ENCODE data around the gene CRTC3. TPM values are rescaled to one million over a fixed set of nuclear protein-coding genes. Genes with fewer than 3 reads are reported as not detected.
"Not testable (repeated sequence)": the region's sequence is repeated elsewhere in the genome, so short reads cannot be mapped to it uniquely, and the experiment has no call there.

CRTC3 gene
- total RNA-seq, 2 experiments from 2014 or later, result 28.9 to 30.3 TPM

DNA sequence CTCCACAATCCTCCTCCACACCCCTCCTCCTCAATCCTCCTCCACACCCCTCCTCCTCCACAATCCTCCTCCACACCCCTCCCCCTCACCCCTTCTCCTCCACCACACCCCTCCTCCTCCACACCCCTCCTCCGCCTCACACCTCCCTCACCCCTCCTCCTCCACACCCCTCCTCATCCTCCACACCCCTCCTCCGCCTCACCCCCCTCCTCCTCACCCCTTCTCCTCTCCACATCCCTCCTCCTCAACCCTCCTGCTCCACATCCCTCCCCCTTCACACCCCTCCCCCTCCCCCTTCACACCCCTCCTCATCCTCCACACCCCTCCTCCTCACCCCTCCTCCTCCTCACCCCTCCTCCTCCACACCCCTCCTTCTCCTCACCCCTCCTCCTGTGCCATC lies 117.6 kb downstream of the CRTC3 start:
- no peak for DNase-seq
- no peak overlapping the region for H3K4me3 Mint-ChIP-seq
- peak overlapping the region; percentile 37 for H3K27ac Mint-ChIP-seq
- peaks cover 33% of the 10 kb centered on the region for H3K4me1 Mint-ChIP-seq
- H3K9me3 Mint-ChIP-seq, result no peaks in the 10 kb centered on the region
- H3K36me3 Mint-ChIP-seq, result peaks cover 15% of the 10 kb centered on the region
- H3K27me3 Mint-ChIP-seq, result no peaks in the 10 kb centered on the region

- peaks cover 6% of the 10 kb centered on the region for H3K36me3 Mint-ChIP-seq
- H3K27ac Mint-ChIP-seq, result peak overlapping the region; percentile 81
- no peaks in the 10 kb centered on the region for H3K9me3 Mint-ChIP-seq
- H3K4me3 Mint-ChIP-seq, result peak overlapping the region; percentile 45
- H3K27me3 Mint-ChIP-seq, result no peaks in the 10 kb centered on the region
- H3K4me1 Mint-ChIP-seq, result peaks cover 33% of the 10 kb centered on the region
- peak; percentile 69 for DNase-seq
These were observed 118.7 kb downstream of the CRTC3 start for GRCh38 chr15:90648137-90649070.

DNA sequence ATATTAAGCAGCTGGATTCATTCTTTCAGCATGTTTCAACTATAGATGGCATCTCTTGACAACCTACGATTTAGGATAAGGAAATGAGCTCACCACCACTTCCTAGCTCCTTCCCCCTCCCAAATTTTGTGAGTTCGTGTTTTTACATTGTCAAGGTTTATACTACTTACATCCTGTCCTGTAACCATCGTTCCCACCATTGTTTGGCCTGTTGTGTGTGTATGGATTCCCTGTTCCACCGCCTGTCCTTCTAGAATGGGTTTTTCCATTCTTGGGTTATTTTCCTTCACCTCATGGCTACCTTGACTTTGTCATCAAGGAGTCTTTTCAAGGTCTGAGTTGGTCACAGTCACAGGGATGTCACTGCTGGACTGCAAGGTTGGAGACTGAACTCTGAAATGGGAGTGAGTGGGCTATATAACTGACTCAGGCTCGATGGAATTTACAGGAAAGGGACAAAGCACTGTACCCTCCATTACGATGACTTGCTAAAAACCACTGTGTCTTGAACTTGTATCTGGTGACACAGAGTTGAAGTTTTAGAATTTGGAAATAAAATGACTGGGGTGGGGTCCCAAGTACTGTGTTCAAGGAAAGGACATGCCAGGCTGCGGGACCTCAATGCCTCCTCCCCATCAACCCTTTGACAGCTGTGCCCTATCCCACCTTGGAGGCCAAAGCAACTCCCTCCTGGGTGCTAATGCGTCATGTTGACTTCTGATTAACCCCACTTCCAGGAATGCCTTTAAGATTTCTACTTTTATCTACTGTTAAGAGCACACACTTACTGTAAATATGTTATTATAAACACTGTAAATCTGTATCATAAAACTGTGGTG lies 120.6 kb downstream of the CRTC3 start:
- Mint-ChIP-seq H3K4me1 (peaks cover 41% of the 10 kb centered on the region), H3K9me3 (no peaks in the 10 kb centered on the region), H3K27me3 (no peaks in the 10 kb centered on the region), H3K27ac (peak overlapping the region; percentile 19), H3K36me3 (no peaks in the 10 kb centered on the region), H3K4me3 (no peak overlapping the region)
- DNase-seq, result no peak

DNA sequence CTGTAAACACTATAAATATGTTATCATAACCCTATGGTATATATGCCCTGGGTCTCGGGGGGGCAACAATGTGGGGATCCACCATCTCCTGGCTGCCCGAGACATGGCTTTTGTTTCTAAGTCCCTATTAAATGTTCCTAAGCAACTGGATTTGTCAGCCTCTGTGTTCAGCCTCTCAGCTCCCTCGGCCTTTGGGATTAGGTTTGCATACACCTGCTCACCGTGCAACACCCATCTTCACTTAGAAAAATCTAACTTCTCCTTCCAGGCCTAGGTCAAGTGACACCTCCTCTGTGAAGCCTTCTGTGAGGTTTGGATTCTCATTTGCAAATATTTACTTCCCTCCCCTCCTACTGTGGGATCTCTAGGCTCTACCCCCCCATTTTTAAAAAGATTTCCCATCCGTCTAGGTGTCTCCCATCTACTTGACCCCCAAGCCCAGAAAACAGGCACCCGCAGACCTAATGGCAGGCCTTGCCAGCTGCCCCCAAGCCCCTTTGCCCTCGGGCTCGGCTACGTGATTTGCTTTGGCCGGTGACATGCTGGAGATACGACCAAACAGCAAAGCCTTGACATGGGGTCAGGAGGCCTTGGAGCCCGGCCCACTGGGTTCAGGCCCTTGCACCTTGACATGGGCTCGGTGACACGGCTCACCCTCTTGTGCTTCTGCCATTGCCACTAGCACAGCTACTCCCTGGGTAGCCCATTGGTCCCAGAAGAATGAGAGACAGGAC lies 121.4 kb downstream of the CRTC3 start:
- H3K27me3 Mint-ChIP-seq, result peaks cover 7% of the 10 kb centered on the region
- H3K4me1 Mint-ChIP-seq, result peaks cover 43% of the 10 kb centered on the region
- no peak overlapping the region for H3K27ac Mint-ChIP-seq
- DNase-seq, result no peak
- H3K36me3 Mint-ChIP-seq, result no peaks in the 10 kb centered on the region
- no peaks in the 10 kb centered on the region for H3K9me3 Mint-ChIP-seq
- no peak overlapping the region for H3K4me3 Mint-ChIP-seq

DNA sequence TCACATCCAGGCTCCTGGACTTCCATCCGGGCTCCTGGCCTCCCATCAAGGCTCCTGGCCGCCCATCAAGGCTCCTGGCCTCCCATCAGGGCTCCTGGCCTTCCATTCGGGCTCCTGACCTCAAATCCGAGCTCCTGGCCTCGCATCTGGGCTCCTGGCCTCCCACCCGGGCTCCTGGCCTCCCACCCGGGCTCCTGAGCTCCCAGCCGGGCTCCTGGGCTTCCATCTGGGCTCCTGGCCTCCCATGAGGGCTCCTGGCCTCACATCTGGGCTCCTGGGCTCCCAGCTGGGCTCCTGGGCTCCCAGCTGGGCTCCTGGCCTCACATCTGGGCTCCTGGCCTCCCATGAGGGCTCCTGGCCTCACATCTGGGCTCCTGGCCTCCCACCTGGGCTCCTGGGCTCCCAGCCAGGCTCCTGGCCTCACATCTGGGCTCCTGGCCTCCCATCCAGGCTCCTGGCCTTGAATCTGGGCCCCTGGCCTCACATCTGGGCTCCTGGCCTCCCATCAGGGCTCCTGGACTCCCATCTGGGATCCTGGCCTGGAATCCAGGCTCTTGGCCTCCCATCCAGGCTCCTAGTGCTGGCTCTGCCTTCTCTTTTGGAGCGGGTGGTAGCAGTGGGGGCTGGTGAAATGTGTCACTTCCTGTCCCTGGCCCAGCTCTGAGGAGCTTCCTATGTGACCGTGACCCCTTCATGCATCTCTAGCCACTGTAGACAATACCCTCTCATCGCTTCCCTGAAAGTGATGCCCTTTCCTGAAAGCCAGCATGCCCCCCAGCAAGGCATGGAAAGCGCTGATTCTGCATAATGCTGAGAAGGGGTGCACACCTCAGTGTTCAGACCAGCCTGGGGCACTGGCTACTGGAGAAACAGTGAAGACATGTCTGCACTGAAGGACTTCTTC lies 124.8 kb downstream of the CRTC3 start:
- Mint-ChIP-seq H3K27me3 (peaks cover 18% of the 10 kb centered on the region), H3K9me3 (no peaks in the 10 kb centered on the region), H3K27ac (no peak overlapping the region), H3K36me3 (no peaks in the 10 kb centered on the region), H3K4me3 (no peak overlapping the region), H3K4me1 (peaks cover 53% of the 10 kb centered on the region)
- DNase-seq, result no peak

GRCh38 chr15:90657520-90658172 lies 127.9 kb downstream of the CRTC3 start:
- H3K36me3 Mint-ChIP-seq, H3K9me3 Mint-ChIP-seq: not testable (repeated sequence)
- Mint-ChIP-seq H3K4me1 (peaks cover 65% of the 10 kb centered on the region), H3K27ac (peak overlapping the region; percentile 80), H3K27me3 (peaks cover 22% of the 10 kb centered on the region), H3K4me3 (peak overlapping the region; percentile 68)
- DNase-seq, result peak; percentile 69

- Mint-ChIP-seq H3K4me1 (peaks cover 74% of the 10 kb centered on the region), H3K27ac (no peak overlapping the region), H3K27me3 (peaks cover 29% of the 10 kb centered on the region), H3K36me3 (peaks cover 4% of the 10 kb centered on the region), H3K9me3 (peaks cover 3% of the 10 kb centered on the region), H3K4me3 (no peak overlapping the region)
- no peak for DNase-seq
These were observed 129.8 kb downstream of the CRTC3 start for GRCh38 chr15:90659481-90659880.

GRCh38 chr15:90660195-90660998 lies 130.7 kb downstream of the CRTC3 start:
- Mint-ChIP-seq H3K36me3 (peaks cover 7% of the 10 kb centered on the region), H3K27me3 (peaks cover 29% of the 10 kb centered on the region), H3K4me3 (peak overlapping the region; percentile 75), H3K27ac (peak overlapping the region; percentile 67), H3K9me3 (peaks cover 3% of the 10 kb centered on the region), H3K4me1 (peaks cover 66% of the 10 kb centered on the region)
- DNase-seq, result peak; percentile 82

- not testable (repeated sequence) for H3K9me3 Mint-ChIP-seq, DNase-seq, H3K36me3 Mint-ChIP-seq
- Mint-ChIP-seq H3K27me3 (peaks cover 23% of the 10 kb centered on the region), H3K4me3 (peak overlapping the region; percentile 75), H3K4me1 (peaks cover 69% of the 10 kb centered on the region), H3K27ac (peak overlapping the region; percentile 67)
These were observed 131.2 kb downstream of the CRTC3 start for GRCh38 chr15:90660999-90661330.

GRCh38 chr15:90664081-90664461 lies 134.3 kb downstream of the CRTC3 start:
- Mint-ChIP-seq H3K27me3 (peaks cover 11% of the 10 kb centered on the region), H3K27ac (peak overlapping the region; percentile 43), H3K4me1 (peaks cover 59% of the 10 kb centered on the region), H3K4me3 (peak overlapping the region; percentile 81)
- H3K36me3 Mint-ChIP-seq, DNase-seq, H3K9me3 Mint-ChIP-seq: not testable (repeated sequence)

DNA sequence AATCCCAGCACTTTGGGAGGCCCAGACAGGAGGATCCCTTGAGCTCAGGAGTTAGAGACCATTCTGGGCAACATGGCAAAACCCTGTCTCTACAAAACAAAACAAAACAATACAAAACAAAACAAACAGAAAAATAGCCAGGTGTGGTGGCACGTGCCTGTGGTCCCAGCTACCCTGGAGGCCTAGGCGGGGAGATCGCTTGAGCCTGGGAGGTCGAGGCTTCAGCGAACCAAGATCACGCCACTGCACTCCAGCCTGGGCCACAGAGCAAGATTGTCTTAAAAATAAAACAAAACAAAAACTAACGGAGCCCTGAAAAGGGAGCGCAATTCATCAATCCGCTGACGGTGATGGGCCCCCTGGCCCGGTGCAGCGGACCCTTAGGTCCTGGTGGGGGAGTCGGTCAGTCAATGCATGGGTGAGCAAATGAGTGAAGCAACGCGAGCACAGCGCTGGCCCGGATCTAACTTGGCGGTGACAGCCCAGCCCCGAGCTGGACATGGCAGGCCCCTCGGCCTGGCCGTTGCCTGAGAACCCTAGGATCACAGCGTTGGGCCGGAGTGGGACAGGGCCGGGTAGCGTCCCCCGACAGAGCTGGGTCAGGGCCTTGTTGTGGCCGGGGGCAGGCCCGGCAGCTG lies 135.0 kb downstream of the CRTC3 start:
- peaks cover 7% of the 10 kb centered on the region for H3K36me3 Mint-ChIP-seq
- peak overlapping the region; percentile 81 for H3K4me3 Mint-ChIP-seq
- H3K9me3 Mint-ChIP-seq, result peaks cover 3% of the 10 kb centered on the region
- H3K4me1 Mint-ChIP-seq, result peaks cover 52% of the 10 kb centered on the region
- H3K27ac Mint-ChIP-seq, result peak overlapping the region; percentile 81
- peaks cover 11% of the 10 kb centered on the region for H3K27me3 Mint-ChIP-seq
- no peak for DNase-seq

GRCh38 chr15:90665288-90666134 lies 135.8 kb downstream of the CRTC3 start:
- peaks cover 3% of the 10 kb centered on the region for H3K9me3 Mint-ChIP-seq
- H3K36me3 Mint-ChIP-seq, result peaks cover 7% of the 10 kb centered on the region
- H3K4me1 Mint-ChIP-seq, result peaks cover 45% of the 10 kb centered on the region
- peak overlapping the region; percentile 84 for H3K27ac Mint-ChIP-seq
- DNase-seq, result peak; percentile 69
- peak overlapping the region; percentile 81 for H3K4me3 Mint-ChIP-seq
- H3K27me3 Mint-ChIP-seq, result peaks cover 11% of the 10 kb centered on the region

Measured in activated naive CD8-positive, alpha-beta T cell treated with anti-CD3 and anti-CD28 coated beads for 36 hours (primary cell).